Hematopoietic multipotent progenitor cell treated with erythropoietin and hydrocortisone succinate and interleukin-3 and kit ligand, for 4 days (in vitro differentiated cells): ENCODE results near the gene PTPRJ.
A peak's percentile ranks its signal among the peaks of the same experiment; 100 is the strongest.
"Not testable (repeated sequence)": the region's sequence is repeated elsewhere in the genome, so short reads cannot be mapped to it uniquely, and the experiment has no call there.

Experiments used
- DNase-seq: peaks from one replicate; pipeline ENCODE4 v3.0.0-alpha.2; 2015

Gene PTPRJ

GRCh38 chr11:48169717-48170116, 189.4 kb downstream of the PTPRJ start:
- no peak for DNase-seq

- peak; percentile 31 for DNase-seq
Observed at GRCh38 chr11:48170241-48171233, 190.2 kb downstream of the PTPRJ start.

GRCh38 chr11:48172818-48173609, 192.7 kb downstream of the PTPRJ start:
- peak; percentile 73 for DNase-seq

GRCh38 chr11:48177661-48178060, 197.3 kb downstream of the PTPRJ start:
- no peak for DNase-seq

- no peak for DNase-seq
Observed at GRCh38 chr11:48180627-48181026, 200.3 kb downstream of the PTPRJ start.

GRCh38 chr11:48182860-48183526, 202.6 kb downstream of the PTPRJ start:
- no peak for DNase-seq

- DNase-seq, result no peak
Observed at GRCh38 chr11:48184452-48184851, 204.1 kb downstream of the PTPRJ start.

- not testable (repeated sequence) for DNase-seq
Observed at GRCh38 chr11:48190906-48191654, 210.7 kb downstream of the PTPRJ start.

- no peak for DNase-seq
Observed at GRCh38 chr11:48193876-48194275, 213.5 kb downstream of the PTPRJ start.

GRCh38 chr11:48207881-48208280, 227.5 kb downstream of the PTPRJ start:
- no peak for DNase-seq

GRCh38 chr11:48210052-48210451, 229.7 kb downstream of the PTPRJ start:
- DNase-seq, result peak; percentile 28

- no peak for DNase-seq
Observed at GRCh38 chr11:48216510-48216909, 236.2 kb downstream of the PTPRJ start, which contains the start of gene OR4B1. OR4B1 (plus strand) TSS chr11:48216810; CDS start chr11:48216810, 0 bp downstream.
